Measurements from ENCODE around the gene KLK14. TPM values are rescaled to one million over a fixed set of nuclear protein-coding genes. Genes with fewer than 3 reads are reported as not detected.

KLK14 gene, protein sequence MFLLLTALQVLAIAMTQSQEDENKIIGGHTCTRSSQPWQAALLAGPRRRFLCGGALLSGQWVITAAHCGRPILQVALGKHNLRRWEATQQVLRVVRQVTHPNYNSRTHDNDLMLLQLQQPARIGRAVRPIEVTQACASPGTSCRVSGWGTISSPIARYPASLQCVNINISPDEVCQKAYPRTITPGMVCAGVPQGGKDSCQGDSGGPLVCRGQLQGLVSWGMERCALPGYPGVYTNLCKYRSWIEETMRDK
- total RNA-seq: 0.63 TPM

DNA sequence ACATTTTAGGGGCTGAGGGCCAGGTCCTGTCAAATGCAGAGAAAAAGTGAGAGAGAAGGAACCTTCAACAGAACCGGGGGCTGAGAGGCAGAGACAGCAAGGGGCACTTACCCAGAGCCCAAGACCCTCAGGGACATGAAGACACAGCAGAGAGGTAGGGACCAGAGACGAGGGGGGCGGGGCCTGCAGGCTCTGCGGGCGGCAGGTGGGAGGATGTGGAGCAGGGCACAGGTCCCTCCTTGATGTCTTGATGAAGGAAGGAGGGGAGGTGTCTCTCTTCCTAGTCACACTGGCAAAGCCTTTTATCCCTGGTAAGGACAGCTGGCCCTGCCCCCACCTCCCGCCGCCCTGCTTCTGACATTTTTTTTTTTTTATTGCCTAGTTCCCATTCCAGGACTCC lies at the start of gene KLK14:
KLK14 (minus strand) TSS at position 277 of the 400 bp plus-strand sequence; CDS start at position 4, 273 bp downstream.

DNA sequence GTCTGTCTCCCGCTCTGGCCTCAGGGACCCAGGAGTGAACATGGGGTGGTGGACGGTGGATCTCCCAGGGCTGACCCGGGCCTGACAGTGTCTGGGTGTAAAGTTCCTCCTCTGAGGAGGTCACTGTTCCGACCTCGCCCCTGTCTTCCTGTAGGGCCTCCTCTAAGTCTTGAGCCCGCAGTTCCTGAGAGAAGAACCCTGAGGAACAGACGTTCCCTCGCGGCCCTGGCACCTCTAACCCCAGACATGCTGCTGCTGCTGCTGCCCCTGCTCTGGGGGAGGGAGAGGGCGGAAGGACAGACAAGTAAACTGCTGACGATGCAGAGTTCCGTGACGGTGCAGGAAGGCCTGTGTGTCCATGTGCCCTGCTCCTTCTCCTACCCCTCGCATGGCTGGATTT lies 42.0 kb upstream of the KLK14 start, which contains the start of gene SIGLEC9:
SIGLEC9 (plus strand) TSS at position 178 of the 400 bp plus-strand sequence; CDS start at position 247, 69 bp downstream.

DNA sequence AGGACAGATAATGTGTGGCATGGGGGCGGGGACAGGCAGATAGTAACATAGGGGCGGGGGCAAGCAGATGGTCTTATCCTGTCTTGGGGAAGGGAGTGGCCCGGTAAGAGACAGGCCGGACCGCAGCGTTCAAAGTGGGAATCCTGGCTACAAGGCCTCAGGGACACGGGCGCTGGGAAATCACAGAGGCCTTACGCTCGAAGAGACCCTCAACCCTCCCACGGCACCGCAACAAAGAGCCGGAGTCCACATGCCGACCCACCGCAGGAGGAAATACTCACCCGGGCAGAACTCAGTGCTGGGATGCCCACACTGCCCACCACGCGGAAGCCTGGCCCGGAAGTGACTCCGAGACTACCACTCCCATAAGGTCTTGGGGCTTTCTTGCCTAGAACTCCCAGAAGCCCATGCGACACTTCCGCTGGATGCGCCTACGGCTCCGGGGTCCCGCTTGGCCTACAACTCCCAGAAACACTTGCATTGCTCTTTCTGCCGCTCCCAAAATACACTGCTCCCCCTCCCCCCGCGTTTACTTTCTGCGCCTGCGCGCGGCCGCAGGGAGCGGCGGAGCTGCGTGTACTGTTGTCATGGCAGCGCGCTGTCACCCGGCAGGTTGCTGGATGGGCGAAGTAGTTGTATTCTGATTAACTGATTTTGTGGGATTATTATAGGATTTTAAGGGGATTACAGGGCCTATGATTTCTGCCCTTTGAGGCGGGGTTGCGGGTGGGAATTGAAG lies 25.5 kb upstream of the KLK14 start, which contains the start of gene CTU1:
CTU1 (minus strand) TSS at position 344 of the 739 bp plus-strand sequence. CDS start 3,840 bp downstream, outside the sequence.

DNA sequence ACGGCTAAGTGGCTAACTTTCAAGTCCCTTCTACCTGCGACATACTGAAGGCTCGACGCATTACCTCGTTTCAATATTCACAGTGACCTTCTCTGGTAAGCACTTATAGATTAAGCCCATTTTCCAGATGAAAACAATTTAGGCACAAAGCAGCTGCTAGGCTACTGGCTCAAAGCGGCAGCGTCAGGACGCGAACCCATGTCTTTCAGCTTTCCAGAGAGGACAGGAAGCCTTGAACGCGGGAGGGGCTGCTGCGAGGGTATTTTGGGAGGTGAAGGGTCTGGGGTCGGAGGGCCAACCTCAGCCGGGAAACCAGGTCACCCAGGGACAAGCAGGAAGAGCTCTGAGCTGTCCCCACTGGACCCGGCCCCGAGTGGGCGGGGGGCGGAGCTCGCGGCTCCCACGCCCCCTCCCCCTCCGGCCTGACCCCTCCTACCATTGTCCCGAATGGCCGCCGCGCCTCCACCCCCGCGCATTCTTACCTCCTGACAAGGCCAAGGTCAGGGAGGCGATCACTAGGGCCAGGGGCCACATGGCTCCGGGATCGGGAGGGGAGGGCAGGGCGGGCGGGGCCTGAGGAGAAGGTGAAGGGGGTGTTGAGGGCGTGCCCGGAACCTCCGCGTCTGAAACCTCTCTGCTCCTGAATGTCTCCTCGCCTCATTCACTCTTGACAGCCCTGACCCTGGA lies 18.0 kb downstream of the KLK14 start, which contains the start of gene KLK13:
KLK13 (minus strand) TSS at position 559 of the 687 bp plus-strand sequence; CDS start at position 534, 25 bp downstream.

DNA sequence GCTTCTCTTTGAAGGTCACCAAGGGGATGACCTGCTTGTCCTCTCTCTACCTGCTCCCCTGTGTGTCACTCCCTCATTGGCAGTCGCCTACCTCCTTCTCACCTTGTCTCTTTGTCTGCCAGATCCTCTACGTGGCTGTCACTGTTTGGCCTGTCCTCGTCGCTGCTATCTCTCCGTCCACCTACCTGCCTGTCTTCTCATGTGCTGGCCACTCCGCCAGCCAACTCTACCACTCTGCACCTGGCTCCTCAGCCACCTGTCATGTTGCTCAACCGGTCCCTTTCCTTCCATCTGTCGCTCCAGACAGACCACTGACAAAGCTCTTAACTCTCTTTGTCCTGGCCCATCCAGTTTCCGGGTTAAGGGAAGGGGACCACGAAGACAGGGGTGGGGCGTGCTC lies 48.0 kb downstream of the KLK14 start, which contains the start of gene KLK12:
KLK12 (minus strand) TSS at position 299 of the 400 bp plus-strand sequence. CDS start 381 bp downstream, outside the sequence.

Other genes with a start within 250 kb of the KLK14 start
- not detected for gene KLK15, start 249.3 kb downstream of the KLK14 start, total RNA-seq
- not detected for gene KLK3, start 228.0 kb downstream of the KLK14 start, total RNA-seq
- not detected for gene KLK2, start 209.4 kb downstream of the KLK14 start, total RNA-seq
- not detected for gene KLK4, start 171.5 kb downstream of the KLK14 start, total RNA-seq
- not detected for gene KLK5, start 129.8 kb downstream of the KLK14 start, total RNA-seq
- gene KLK6, start 113.3 kb downstream of the KLK14 start, total RNA-seq: not detected
- gene KLK7, start 99.0 kb downstream of the KLK14 start, total RNA-seq: not detected
- gene KLK8, start 81.3 kb downstream of the KLK14 start, total RNA-seq: not detected
- not detected for gene KLK10, start 63.2 kb downstream of the KLK14 start, total RNA-seq
- not detected for gene KLK11, start 56.3 kb downstream of the KLK14 start, total RNA-seq
- not detected for gene KLK12, start 47.9 kb downstream of the KLK14 start, total RNA-seq
- not detected for gene KLK13, start 17.8 kb downstream of the KLK14 start, total RNA-seq
- 6.6 TPM for gene CTU1, start 25.5 kb upstream of the KLK14 start, total RNA-seq
- 0.31 TPM for gene SIGLEC9, start 42.0 kb upstream of the KLK14 start, total RNA-seq
- gene SIGLEC7, start 59.4 kb upstream of the KLK14 start, total RNA-seq: not detected
- gene CD33, start 142.2 kb upstream of the KLK14 start, total RNA-seq: 0.63 TPM
- not detected for gene SIGLECL1, start 168.2 kb upstream of the KLK14 start, total RNA-seq
- 7.8 TPM for gene IGLON5, start 228.8 kb upstream of the KLK14 start, total RNA-seq

Measured in parietal lobe (tissue), 1 donor.